Measurements from ENCODE around the gene MPC1L. TPM values are rescaled to one million over a fixed set of nuclear protein-coding genes. Genes with fewer than 3 reads are reported as not detected.

MPC1L gene
- total RNA-seq, 1 donor from 2014 or later = not detected

DNA sequence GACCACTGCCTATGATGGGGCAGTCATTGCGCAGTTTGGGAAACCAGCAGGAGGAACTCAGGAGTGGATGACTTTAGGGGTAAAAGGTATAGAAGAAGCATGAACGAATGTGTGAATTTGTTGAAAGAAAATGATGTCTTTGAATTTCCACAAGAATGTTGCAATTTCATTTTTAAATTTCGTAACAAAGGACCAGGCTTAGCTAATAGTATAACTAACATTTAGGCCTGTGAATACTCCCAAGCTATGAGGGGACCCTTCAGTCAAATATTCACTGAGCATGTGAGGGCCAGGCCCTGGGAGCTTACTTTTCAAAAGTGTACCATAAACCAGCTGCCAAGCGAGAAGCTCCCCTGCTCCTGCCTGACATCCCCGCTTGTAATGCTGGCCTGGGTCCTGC lies 5.3 kb downstream of the MPC1L start:
- Mint-ChIP-seq H3K4me1 (ENCODE audit: unreplicated experiment) (no peaks in the 10 kb centered on the region), H3K27ac (ENCODE audit: unreplicated experiment) (no peak overlapping the region), H3K27me3 (ENCODE audit: unreplicated experiment) (no peaks in the 10 kb centered on the region), H3K9me3 (ENCODE audit: unreplicated experiment) (no peaks in the 10 kb centered on the region), H3K4me3 (ENCODE audit: unreplicated experiment) (no peak overlapping the region), H3K36me3 (ENCODE audit: unreplicated experiment) (peaks cover 16% of the 10 kb centered on the region)
- no peak for DNase-seq (ENCODE audit: extremely low spot score, unreplicated experiment)
- TF ChIP-seq, protein P1, sequence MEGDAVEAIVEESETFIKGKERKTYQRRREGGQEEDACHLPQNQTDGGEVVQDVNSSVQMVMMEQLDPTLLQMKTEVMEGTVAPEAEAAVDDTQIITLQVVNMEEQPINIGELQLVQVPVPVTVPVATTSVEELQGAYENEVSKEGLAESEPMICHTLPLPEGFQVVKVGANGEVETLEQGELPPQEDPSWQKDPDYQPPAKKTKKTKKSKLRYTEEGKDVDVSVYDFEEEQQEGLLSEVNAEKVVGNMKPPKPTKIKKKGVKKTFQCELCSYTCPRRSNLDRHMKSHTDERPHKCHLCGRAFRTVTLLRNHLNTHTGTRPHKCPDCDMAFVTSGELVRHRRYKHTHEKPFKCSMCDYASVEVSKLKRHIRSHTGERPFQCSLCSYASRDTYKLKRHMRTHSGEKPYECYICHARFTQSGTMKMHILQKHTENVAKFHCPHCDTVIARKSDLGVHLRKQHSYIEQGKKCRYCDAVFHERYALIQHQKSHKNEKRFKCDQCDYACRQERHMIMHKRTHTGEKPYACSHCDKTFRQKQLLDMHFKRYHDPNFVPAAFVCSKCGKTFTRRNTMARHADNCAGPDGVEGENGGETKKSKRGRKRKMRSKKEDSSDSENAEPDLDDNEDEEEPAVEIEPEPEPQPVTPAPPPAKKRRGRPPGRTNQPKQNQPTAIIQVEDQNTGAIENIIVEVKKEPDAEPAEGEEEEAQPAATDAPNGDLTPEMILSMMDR (IDR thresholded peaks at IDR 0.05) = no peak

DNA sequence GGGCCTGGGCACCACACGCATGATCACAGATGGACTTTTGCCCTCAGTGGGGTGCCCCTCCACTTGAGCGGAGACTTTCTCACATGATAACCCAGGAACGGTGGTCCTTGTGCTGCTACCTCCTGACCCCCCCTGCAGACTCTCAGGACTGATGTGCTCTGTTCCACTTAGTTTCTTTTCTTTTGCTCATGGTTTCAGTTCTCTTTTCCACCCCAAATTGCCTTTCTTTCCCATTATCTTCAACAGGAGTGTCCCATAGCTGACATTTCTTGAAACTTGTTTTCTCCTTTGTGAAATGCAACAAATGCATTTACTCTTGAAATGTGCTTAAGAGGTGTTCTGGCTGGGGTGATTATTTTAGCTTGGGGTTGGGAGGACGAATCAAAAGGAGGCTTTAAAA lies 9.0 kb downstream of the MPC1L start:
- no peaks in the 10 kb centered on the region for H3K9me3 Mint-ChIP-seq (ENCODE audit: unreplicated experiment)
- H3K27ac Mint-ChIP-seq (ENCODE audit: unreplicated experiment) = no peak overlapping the region
- DNase-seq (ENCODE audit: extremely low spot score, unreplicated experiment) = no peak
- no peaks in the 10 kb centered on the region for H3K27me3 Mint-ChIP-seq (ENCODE audit: unreplicated experiment)
- no peak overlapping the region for H3K4me3 Mint-ChIP-seq (ENCODE audit: unreplicated experiment)
- H3K36me3 Mint-ChIP-seq (ENCODE audit: unreplicated experiment) = peaks cover 29% of the 10 kb centered on the region
- H3K4me1 Mint-ChIP-seq (ENCODE audit: unreplicated experiment) = no peaks in the 10 kb centered on the region
- TF ChIP-seq, protein P1 (IDR thresholded peaks at IDR 0.05) = no peak

DNA sequence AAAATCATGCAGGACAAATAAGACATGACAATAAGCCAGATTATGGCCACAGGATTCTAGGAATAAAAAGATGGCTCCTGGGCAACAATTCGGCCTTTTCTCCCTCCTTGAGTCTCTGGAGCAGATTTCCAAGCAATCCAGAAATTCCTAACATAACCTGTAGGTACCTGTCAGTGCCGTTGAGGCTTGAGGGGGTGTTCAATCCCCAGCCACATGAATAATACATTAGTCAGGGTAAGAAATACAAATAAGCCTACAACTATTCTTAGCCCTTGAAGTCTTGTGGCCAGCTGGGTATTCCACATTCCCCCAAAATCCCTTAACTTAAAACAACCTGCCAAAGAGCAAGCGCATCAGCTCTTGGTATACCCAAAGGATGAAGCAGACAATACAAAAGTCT lies 14.5 kb downstream of the MPC1L start:
- Mint-ChIP-seq H3K36me3 (ENCODE audit: unreplicated experiment) (peaks cover 27% of the 10 kb centered on the region), H3K4me3 (ENCODE audit: unreplicated experiment) (no peak overlapping the region), H3K27ac (ENCODE audit: unreplicated experiment) (no peak overlapping the region), H3K27me3 (ENCODE audit: unreplicated experiment) (no peaks in the 10 kb centered on the region), H3K9me3 (ENCODE audit: unreplicated experiment) (no peaks in the 10 kb centered on the region), H3K4me1 (ENCODE audit: unreplicated experiment) (peaks cover 4% of the 10 kb centered on the region)
- no peak for DNase-seq (ENCODE audit: extremely low spot score, unreplicated experiment)
- TF ChIP-seq, protein P1 (IDR thresholded peaks at IDR 0.05) = no peak

DNA sequence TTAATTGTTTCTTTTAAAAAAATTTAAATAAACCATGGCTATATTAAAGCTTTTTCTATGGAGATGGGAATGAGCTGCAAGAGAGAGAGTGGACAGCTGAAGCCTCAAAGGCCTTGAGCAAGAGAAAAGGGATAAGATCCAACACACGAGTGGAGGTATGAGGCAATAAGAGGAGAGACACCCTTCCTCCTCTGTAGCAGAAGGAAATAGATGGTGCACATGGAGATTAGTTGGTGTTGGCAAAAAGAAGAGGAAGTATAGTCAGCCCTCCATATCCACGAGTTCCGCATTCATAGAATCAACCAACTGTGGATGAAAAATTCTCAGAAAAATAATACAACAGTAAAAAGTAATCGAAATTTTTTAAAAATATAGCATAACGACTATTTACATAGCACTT lies 20.9 kb downstream of the MPC1L start:
- H3K4me3 Mint-ChIP-seq (ENCODE audit: unreplicated experiment) = peak overlapping the region; percentile 20
- TF ChIP-seq, protein P1 (IDR thresholded peaks at IDR 0.05) = no peak
- H3K27ac Mint-ChIP-seq (ENCODE audit: unreplicated experiment) = peak overlapping the region; percentile 64
- no peaks in the 10 kb centered on the region for H3K27me3 Mint-ChIP-seq (ENCODE audit: unreplicated experiment)
- H3K36me3 Mint-ChIP-seq (ENCODE audit: unreplicated experiment) = peaks cover 3% of the 10 kb centered on the region
- H3K4me1 Mint-ChIP-seq (ENCODE audit: unreplicated experiment) = peaks cover 27% of the 10 kb centered on the region
- H3K9me3 Mint-ChIP-seq (ENCODE audit: unreplicated experiment) = no peaks in the 10 kb centered on the region
- DNase-seq (ENCODE audit: extremely low spot score, unreplicated experiment) = no peak

GRCh38 chrX:40644821-40645358 lies 21.7 kb downstream of the MPC1L start:
- Mint-ChIP-seq H3K9me3 (ENCODE audit: unreplicated experiment) (no peaks in the 10 kb centered on the region), H3K27ac (ENCODE audit: unreplicated experiment) (peak overlapping the region; percentile 96), H3K4me3 (ENCODE audit: unreplicated experiment) (peak overlapping the region; percentile 75), H3K4me1 (ENCODE audit: unreplicated experiment) (peaks cover 27% of the 10 kb centered on the region), H3K36me3 (ENCODE audit: unreplicated experiment) (peaks cover 3% of the 10 kb centered on the region), H3K27me3 (ENCODE audit: unreplicated experiment) (no peaks in the 10 kb centered on the region)
- TF ChIP-seq, protein P1 (IDR thresholded peaks at IDR 0.05) = no peak
- DNase-seq (ENCODE audit: extremely low spot score, unreplicated experiment) = no peak

Data from osteocyte (in vitro differentiated cells).